GM19452 (cell line): ENCODE measurements around the gene CNOT11.
A peak's percentile ranks its signal among the peaks of the same experiment; 100 is the strongest.
"Not testable (repeated sequence)": the region's sequence is repeated elsewhere in the genome, so short reads cannot be mapped to it uniquely, and the experiment has no call there.

Experiments used
- ATAC-seq: cut with Tn5 transposase; IDR thresholded peaks from one replicate; pipeline ENCODE4 v1.9.1; 2021; ENCODE audit not compliant: unreplicated experiment

CNOT11 gene

GRCh38 chr2:101244899-101245298, 7.8 kb upstream of the CNOT11 start:
- not testable (repeated sequence) for ATAC-seq

- ATAC-seq = not testable (repeated sequence)
Observed at GRCh38 chr2:101245468-101245867, 7.2 kb upstream of the CNOT11 start.

- not testable (repeated sequence) for ATAC-seq
Observed at GRCh38 chr2:101248756-101249155, 3.9 kb upstream of the CNOT11 start.

GRCh38 chr2:101249826-101250225, 2.9 kb upstream of the CNOT11 start:
- no peak for ATAC-seq

GRCh38 chr2:101251246-101251781, 1.4 kb upstream of the CNOT11 start:
- not testable (repeated sequence) for ATAC-seq

- peak; percentile 65 for ATAC-seq
Observed at GRCh38 chr2:101251844-101252407, 760 bp upstream of the CNOT11 start.

- peak; percentile 52 for ATAC-seq
Observed at GRCh38 chr2:101253013-101253702, 472 bp downstream of the CNOT11 start.

GRCh38 chr2:101253703-101254450, 1.2 kb downstream of the CNOT11 start:
- ATAC-seq = no peak

GRCh38 chr2:101255501-101255900, 2.8 kb downstream of the CNOT11 start:
- ATAC-seq = no peak

- ATAC-seq = no peak
Observed at GRCh38 chr2:101256316-101256715, 3.6 kb downstream of the CNOT11 start.

- no peak for ATAC-seq
Observed at GRCh38 chr2:101258804-101259203, 6.1 kb downstream of the CNOT11 start.

- no peak for ATAC-seq
Observed at GRCh38 chr2:101262142-101262541, 9.5 kb downstream of the CNOT11 start.

GRCh38 chr2:101263377-101263800, 10.7 kb downstream of the CNOT11 start:
- no peak for ATAC-seq

GRCh38 chr2:101264360-101264939, 11.8 kb downstream of the CNOT11 start:
- ATAC-seq = no peak

- no peak for ATAC-seq
Observed at GRCh38 chr2:101265893-101266499, 13.3 kb downstream of the CNOT11 start.

- ATAC-seq = peak; percentile 56
Observed at GRCh38 chr2:101267671-101268656, 15.3 kb downstream of the CNOT11 start.

- no peak for ATAC-seq
Observed at GRCh38 chr2:101270700-101271259, 18.1 kb downstream of the CNOT11 start.

- peak; percentile 76 for ATAC-seq
Observed at GRCh38 chr2:101272045-101272784, 19.5 kb downstream of the CNOT11 start.

GRCh38 chr2:101273056-101273455, 20.4 kb downstream of the CNOT11 start:
- no peak for ATAC-seq
